Renal cortex interstitium (tissue), 11 donors: ENCODE data around the gene ZNRF2. TPM values are rescaled to one million over a fixed set of nuclear protein-coding genes. Genes with fewer than 3 reads are reported as not detected.
"Not testable (repeated sequence)": the region's sequence is repeated elsewhere in the genome, so short reads cannot be mapped to it uniquely, and the experiment has no call there.

Experiments used
- DNase-seq, 11 donors: peaks; one replicate each; pipeline ENCODE4 v3.0.0-alpha.2; 2013; ENCODE audit warnings: low read depth in 9 of 11, low spot score in 4 of 11; ENCODE audit errors: extremely low read depth in 1 of 11
- polyA plus RNA-seq, 3 donors: library from polyadenylated mRNA; unstranded; fragments of 120-200 nt; gene quantifications; one replicate each; pipeline ENCODE4 v1.2.1, GENCODE V29; 2013; ENCODE audit not compliant: insufficient read length in 3 of 3

The ZNRF2 gene
- polyA plus RNA-seq, 3 donors, result 16.3 to 17.2 (median 16.5) TPM

DNA sequence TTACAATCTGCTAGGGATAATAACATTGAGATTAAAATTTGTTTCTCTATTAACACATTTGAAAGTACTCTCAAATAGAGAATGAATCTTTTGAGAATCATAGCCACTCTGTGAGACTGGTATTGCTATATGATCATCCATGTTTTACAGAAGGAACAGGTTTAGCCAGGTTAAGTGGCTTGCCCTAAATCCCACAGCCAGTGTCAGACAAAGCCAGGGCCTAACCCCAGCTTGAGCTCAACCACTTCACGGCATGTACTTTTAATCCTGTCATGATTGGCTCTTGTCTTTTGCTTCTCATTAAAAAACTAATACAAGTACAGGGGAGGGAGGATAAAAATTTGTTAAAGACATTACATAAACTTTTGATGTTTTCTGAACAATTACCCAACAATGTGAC lies 3.8 kb upstream of the ZNRF2 start:
- DNase-seq, result no peak

DNA sequence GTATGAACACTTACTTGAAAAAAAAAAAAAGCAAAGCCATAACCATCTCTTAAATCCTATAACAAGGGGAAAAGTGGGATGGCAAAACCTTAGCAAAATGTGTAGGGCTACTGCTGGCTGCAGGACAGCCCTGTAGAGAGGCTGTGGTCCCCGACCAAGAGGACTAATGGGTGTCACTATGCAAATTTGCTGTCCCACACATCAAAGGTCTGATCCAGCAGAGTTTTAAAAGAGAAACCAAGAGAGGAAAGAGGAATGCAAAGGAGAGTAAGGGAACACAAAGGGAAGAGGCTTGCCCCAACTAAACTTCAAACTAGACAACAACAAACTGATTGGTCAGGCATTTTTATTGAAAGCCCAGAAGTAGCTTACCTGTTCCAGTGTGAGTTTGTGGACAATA lies 3.1 kb upstream of the ZNRF2 start:
- no peak for DNase-seq

DNA sequence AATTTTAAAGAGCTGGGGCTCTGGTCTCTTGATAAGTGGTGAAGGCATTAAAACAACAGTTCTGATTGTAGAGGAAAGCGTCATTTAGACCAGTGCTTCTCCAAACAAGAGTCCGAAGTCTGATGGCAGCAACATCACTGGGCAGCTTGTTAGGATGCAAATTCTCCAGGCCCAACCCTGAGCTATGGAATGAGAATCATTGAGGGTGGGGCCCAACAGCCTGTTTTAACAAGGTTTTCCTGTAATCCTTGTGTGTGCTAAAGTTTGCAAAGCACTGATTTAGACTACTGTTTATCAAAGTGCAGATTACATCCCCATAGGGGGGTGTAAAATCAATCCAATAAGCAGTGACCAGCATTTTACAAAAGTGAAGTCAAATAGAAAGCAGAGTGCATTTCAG lies 2.6 kb upstream of the ZNRF2 start:
- no peak for DNase-seq

DNA sequence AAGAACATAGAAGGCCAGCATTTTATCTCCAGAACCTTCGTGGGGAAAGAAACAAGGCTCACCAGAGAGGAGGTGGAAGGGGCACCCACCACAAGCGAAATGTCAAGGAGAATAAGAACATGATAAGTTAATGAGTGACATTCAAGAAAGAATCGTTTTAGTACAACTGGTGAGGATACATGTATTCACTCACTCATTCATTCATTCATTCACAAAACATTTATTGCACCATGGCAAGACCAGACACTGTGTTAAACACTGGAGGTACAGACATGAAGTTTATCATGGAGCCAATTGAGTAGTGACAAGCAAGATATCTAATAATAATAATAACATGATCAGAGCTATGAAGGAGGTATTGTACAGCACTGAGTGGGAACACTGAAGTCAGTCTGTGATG lies 1.7 kb upstream of the ZNRF2 start:
- DNase-seq, result no peak

DNA sequence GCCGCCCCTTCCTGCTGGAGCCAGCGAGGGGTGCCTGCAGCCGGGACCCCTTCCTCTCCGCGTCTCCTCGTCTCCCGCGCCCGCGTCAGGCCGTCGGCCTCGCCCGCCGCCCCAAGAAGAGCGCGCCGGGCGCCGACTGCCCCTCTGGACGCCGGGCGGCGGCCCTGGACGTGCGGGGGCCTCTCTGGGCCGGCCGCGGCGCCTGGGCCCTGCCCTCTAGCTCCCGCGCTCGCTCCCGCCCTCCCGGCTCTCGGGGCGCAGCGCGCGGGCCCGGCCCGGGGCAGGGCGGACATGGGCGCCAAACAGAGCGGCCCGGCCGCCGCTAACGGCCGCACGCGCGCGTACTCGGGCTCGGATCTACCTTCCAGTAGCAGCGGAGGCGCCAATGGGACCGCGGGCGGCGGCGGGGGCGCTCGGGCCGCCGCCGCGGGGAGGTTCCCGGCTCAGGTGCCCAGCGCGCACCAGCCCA lies 704 bp downstream of the ZNRF2 start:
- DNase-seq, result peak in 2 of 11 donors; percentile 22 to 41

DNA sequence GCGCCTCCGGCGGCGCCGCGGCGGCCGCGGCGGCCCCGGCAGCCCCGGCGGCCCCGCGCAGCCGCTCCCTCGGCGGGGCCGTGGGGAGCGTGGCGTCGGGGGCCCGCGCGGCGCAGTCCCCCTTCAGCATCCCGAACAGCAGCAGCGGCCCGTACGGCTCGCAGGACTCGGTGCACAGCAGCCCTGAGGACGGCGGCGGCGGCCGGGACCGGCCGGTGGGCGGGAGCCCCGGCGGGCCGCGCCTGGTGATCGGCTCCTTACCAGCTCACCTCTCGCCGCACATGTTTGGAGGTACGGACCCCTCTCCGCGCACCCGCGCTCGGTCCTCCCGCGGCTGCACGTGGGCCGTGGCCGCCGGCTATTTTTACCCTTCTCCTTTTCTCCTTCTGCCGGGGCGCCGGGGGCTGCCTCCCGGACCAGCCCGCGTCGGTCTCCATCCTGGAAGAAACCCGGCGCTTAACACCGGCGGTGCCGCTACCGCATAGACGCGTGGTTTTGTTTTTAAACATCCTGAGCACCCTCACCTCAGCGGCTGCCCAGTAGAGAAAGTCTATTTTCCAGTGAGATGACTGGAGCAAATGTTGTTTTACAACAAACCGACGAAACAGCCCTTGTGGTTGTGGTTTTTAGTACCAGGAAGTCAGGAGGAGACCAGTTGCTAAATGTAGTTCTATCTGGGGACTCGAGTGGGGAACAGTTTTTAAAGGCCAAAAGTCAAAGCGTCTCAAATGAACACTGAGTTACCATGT lies 1.3 kb downstream of the ZNRF2 start:
- peak in 6 of 11 donors; percentile 15 to 38 (median 28) for DNase-seq

DNA sequence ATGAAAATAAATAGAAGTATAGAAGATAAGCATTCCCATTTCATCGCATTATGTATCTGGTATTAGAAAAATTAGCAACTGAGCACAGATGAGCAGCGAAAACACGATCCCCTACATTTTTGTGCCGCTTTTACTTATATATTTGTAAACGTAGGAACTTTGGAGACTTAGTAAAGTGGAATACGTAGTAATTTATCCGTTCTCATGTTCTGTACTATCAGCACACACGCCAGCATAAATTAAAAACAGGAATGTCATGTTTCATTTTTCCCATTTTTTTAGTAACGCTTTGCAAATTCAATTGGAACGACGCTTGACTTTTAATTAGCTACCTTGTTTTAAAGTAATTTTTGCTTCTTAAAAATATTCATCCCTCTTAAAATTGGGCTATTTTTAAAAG lies 2.4 kb downstream of the ZNRF2 start:
- no peak for DNase-seq

DNA sequence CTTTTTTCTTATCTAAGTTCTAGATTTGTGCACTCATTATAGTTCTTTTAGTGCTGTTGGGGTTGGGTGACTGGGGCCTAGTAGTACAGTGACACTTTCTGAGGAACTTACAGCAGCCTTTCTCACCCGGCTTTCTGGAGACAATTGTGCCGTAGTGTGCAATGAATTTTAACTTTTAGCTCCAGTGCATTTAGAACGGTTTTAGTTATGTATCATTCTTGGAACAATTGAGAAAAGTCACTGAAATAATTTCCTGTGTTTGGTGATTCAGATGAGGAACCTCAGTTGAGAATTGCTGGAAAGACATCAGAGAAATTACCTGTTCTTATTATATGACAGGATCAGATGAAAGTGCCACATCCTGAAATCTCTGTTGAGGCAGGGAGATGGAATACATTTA lies 3.2 kb downstream of the ZNRF2 start:
- DNase-seq, result not testable (repeated sequence)

DNA sequence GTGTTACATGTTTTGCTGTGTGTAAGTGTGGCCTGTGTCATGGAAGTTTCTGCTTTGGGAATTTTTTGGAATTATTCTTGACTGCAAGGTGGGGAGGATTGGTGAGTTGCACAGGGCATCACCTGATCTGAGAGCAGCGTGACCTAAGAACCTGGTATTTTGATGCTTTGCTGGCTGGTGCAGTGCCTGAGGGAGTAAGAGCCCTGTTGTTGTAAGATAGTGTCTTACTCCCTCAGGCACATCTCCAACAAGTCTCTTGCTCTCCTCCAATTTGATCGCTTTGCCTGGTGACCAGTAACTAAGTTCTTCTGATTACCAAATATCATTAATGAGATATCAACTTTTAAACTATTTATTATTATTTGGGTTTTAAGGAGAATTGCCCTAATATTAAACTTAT lies 5.2 kb downstream of the ZNRF2 start:
- DNase-seq, result not testable (repeated sequence)

DNA sequence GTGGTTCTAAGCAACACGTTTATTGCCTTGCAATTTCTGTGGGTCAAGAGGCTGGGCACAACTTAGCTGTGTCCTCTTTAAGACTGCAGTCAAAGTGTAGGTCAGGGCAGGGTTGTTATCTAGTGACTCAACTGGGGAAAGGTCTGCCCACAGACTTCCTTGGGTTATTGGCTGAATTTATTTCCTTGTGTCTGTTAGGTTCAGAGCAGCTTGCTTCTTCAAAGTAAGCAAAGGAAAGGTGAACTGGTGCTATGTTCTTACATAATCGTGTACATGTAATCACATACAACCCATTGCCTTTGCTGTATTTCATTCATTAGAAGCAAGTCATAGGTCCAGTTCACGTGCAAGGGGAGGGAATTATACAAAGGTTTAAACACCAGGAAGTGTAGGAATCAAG lies 5.9 kb downstream of the ZNRF2 start:
- not testable (repeated sequence) for DNase-seq

DNA sequence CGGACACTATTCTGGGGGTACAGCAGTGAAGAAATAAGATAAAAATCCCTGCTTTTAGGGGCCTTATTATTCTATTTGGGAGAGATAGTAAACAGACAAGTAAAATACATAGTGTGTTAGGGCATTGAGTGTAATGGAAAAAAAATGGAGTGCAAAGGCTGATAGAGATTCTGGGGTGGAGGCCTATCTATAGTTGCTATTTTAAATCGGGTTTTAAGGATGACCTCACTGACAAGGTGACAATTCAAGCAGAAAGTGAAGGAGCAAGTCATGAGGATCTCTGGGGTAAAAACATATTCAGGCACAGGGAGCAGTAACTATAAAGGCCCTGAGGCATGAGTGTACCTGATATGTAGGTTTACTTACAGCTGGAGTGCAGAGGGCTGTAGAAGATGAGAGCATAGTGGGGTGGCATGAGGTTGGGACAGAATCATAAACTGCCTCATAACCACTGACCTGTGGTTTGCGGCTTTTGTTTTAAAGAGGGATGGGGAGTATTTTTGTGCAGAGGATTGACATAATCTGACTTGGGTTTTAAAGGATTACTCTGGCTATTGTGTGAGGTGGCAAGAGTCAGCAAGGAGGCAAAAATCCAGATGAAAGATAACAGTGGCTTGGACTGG lies 8.1 kb downstream of the ZNRF2 start:
- DNase-seq, result not testable (repeated sequence)

DNA sequence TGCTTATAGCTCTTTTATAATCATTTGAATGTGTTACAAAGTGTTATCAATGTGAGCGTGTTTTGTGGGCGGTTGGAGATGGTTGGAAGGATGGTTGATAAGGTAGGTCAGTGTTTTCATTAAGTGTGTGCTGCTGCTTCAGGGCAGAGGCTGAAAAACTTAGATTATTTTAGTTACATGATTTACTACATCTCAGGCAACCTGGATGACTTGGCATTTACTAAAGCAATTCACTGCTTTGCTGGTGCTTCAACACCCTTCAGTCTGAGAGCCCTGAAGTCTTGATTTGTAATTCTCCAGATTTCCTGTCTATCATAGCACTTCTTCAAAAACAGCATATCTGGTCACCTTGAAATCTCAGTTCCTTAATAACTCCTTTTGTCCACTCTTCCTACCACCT lies 11.9 kb downstream of the ZNRF2 start:
- not testable (repeated sequence) for DNase-seq

DNA sequence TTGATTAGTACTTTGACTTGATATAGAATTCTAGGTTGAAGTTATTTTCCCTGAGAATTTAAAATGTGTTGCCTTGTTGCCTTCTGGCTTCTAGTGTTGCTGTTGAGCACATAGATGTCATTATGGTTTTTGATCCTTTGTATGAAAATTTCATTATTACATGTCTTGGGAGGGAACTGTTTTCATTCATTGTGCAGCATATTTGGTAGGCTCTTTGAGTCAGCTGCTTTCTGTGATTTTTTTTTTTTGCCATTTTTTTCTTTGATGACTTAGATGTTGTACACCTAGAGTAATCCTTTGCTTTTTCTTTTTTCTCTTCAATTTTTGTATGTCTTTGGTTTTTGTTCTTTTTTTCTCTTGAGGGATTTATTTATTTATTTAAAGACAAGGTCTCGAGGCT lies 13.1 kb downstream of the ZNRF2 start:
- not testable (repeated sequence) for DNase-seq

DNA sequence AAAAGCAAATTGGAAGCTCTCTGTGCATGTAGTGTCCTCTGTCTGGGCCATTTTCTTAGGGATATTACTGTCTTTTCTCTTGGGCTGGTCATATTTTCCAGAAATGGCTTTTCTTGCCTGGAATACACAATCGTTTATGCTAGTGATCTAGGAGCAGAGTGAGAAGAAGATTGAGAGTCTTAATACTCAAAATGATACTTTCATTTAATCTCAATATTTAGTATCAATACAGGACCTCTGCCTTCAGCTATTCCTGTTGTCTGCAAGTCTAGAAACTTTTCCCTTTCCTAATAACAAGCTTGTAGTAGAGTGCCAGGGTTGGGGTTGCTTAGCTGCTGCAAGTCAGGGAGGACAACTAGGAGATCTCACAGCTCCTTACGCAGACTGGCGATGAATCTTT lies 14.0 kb downstream of the ZNRF2 start:
- DNase-seq, result not testable (repeated sequence)

DNA sequence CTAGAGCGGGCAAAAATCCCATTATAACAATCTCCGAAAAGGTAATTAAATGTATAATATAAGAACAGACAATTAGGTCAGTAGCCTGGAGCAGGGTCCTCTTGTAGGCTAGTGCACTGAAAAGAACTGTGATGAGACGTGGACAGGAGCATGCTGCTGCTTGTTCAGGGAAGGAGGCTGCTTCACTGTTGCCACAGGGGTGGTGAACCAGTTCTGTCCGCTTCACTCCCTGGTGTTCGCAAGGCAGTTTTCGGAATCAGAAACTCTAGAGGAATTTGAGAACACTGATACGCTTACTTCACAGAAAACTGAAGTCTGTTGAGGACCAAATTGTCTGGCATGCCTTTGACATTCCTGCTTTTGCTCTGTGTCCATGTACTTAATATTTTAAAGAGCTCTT lies 17.4 kb downstream of the ZNRF2 start:
- peak in 1 of 11 donors; percentile 13 for DNase-seq

DNA sequence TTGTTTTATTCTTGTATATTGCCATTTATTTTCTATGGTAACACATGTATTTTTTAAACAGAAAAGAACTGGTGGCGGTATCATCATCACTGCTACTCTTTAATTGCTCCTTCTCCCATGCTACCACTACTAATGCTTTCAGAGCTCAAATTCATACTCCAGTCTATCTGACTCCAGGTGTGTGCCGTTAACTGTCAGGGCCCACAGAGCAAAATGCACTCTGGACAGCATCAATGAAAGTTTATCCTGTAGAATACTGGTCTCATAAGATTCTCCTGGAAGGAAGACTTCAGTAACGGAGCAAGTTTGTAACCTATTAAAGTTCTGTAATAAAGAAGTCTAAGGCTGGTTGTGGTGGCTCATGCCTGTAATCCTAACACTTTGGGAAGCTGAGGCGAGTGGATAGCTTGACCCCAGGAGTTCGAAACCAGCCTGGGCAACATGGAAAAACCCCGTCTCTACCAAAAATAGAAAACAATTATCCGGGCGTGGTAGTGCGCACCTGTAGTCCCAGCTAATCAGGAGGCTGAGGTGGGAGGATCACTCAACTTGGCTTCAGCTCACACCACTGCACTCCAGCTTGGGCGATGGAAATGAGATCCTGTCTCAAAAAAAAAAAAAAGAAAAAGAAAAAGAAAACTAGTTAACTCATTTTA lies 18.4 kb downstream of the ZNRF2 start:
- DNase-seq, result no peak

DNA sequence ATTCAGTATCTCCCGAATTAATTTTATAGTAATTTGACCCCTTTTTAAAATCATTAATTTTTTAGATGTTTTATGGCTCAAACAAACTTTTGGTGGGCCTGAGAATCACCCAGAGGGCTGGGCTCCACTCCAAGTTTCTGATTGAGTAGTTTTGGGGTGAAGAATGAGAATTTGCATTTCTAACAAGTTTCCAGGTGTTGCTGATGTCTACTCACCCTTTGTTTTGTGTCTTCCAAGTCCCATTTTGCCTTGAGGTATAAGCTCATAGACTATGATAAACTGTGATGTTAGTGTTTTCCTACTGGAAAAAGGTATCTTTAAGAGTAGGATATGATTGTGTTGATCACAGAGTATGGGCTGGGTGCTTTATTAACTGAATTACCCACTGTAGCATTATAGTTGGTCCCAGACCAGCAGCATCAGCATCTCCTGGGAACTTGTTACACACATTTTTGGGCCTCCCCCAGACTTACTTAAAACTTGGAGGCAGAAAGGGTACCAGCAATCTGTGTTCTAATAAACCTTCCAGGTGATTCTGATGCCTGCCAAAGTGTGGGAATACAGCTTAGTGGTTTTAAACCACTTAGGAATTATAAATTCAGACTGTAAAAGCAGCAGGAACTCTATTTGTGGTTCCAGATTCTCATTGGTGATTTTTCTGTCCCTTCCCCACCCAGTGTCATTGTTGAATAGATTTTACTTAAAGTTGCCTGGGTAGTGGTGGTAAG lies 19.1 kb downstream of the ZNRF2 start:
- no peak for DNase-seq

DNA sequence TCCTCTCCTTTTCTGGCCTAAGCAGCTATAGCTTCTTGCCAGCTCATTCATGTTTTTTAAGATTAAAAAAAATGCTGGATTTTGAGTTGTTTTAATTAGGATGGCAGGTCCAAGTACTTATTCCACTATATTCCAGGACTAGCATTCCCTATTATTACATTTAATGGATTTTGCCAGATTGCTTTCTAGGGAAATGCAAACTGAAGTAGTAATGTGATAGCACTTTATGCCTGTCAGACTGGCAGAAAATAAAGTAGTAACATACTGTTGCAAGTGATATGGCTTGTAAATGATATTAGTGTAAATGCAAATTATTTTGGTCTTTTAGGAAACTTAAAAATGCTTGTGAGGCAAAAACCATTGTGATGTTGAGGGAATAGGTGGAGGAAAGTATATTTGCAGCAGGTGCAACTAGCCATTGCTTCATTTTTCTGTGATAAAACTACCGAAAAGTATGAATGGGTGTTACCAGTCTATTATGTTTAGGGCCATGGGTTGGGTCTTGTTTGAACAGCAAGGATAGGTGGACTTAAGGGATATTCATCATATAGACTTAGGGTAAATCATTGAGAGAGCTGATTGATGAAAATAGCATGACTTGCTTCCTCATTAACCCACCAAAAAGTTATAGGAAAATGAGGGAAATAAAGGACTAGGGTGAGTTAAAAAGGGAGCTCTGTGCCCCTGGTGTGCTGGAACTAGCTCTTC lies 19.9 kb downstream of the ZNRF2 start:
- DNase-seq, result no peak

DNA sequence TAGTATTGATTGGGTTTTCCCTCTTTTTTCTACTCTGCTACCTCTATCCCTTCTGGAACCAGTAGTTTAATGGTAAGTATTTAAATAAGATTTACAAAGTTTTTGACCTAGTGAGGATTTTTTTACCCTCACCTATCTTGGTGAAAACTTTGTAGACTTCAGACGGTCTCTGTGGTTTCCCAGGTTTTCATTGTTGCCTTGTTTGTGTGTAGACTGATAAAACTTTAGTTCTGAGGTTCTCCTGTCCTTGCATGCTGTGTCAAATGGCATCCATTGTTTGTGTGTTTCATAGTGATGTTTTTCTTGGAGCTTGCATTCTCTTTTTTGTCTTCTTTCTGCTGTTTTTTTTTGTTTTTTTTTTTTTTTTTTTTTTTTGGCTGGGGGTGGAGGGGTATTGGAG lies 22.6 kb downstream of the ZNRF2 start:
- DNase-seq, result no peak
